NCI-H2196 treated with DMSO at 0.1 percent for 48 hours (cell line): ENCODE results near the gene ANKRD52.
A peak's percentile ranks its signal among the peaks of the same experiment; 100 is the strongest.
"Not testable (repeated sequence)": the region's sequence is repeated elsewhere in the genome, so short reads cannot be mapped to it uniquely, and the experiment has no call there.

Experiments used
- DNase-seq: peaks from one replicate; lab custom pipeline; 2025; ENCODE audit not compliant: unreplicated experiment; lab: John Stamatoyannopoulos, UW

ANKRD52 gene

DNA sequence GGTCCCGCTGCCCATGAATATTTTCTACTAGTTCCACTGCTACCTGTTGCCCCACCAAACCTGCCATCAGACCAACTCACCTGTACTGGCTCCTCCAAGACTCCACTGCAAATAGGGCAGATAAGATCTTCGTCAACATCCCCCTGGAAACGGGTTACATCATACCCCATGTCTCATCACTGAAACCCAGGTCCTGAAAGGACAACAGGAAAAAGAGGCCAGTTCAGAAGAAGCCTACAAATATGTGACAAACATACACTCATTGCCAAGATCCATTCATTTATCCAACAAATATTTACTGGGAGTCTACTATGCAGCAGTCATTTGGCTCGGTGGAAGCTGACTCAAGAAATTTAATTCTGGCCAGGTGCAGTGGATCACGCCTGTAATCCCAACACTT lies 44.3 kb downstream of the ANKRD52 start:
- DNase-seq, result no peak

GRCh38 chr12:56212361-56212760 lies 45.8 kb downstream of the ANKRD52 start:
- no peak for DNase-seq

DNA sequence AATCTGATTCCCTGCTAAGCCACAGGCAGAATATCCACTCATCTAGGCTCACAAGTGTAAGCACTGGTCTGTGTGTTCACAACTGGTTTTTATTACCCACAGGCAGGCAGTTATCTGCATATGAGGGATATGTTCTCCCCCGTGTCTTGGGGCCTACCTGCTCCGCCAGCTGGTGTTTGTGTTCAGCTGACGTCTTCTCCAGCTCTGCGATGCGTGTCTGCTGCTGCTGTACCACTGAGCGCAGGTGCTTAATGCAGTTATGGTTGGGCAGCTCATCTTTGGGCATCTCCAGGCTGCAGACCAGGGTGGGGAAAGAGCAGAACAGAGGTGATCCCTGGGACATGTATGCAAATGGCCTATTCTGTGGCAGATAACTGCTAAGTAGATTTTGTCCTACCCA lies 50.2 kb downstream of the ANKRD52 start:
- no peak for DNase-seq

DNA sequence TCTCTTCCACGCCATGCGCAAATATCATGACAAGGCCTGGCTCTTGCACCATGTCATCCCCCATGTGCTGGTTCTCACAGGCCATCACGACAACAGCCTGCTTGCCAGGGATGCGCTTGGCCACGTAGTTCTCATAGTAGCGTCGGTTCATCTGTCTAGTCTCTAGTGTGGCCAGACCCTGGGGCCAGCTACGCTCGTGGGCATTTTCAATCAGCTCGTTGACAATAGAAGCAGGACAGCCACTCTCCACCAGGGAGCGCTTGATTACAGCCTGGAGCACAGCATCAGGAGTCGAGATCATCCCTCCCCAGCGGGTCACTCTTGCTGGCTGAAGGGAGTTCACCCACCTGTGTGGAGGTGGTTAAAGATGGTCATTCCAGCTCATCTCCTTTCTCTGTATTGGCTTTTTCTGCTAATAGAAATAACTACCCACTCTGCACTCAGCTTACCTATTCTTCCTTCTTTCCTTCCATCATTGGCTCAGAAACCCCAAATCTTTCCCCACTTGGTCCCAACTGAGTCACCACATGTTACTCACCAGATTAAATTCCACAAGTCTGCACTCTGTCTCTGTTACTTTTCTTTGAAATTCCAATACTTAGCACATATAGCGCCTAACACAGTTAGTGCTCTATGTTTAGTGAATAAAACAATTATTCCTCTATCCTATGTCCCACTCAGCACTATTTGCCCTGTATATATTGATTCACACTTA lies 51.6 kb downstream of the ANKRD52 start:
- DNase-seq, result no peak

DNA sequence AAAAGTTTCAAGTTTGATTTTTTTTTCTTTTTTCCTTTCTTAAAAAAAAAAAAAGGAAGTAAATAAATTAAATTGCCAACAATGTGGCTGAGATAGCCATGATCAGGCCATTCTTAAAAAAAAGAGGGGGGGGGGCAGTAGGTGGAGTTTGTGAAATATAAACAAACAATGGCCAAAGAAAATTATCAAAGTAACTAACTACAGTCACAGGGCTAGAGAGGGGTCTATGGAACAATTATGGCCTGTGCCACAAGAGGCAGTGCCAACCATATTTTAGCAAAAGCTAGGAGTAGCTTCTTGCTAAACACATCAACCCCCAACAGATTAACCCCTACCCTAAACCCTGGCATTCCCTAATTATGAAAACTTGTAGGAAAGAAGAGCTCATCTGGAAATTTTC lies 52.7 kb downstream of the ANKRD52 start:
- no peak for DNase-seq

GRCh38 chr12:56204275-56204674 lies 53.9 kb downstream of the ANKRD52 start:
- DNase-seq, result no peak

GRCh38 chr12:56202838-56203237 lies 55.3 kb downstream of the ANKRD52 start:
- DNase-seq, result no peak

DNA sequence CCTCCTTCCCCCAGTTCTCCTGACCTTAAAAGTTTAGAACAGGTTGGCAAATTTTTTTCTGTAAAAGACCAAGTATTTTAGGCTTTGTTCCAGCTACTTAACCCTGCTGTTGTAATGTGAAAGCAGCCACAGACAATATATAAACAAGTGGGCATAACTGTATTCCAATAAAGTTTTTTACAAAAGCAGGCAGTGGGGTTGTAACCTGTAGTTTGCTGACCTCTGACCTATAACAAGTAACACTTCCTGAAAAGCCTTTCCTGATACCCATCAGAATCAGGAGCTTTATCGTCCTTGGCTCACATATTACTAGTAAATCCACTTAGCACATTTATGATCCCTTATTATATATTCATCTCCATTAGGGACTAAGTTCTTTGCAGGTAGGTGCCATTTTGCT lies 55.8 kb downstream of the ANKRD52 start:
- DNase-seq, result no peak

- DNase-seq, result no peak
These were observed 59.3 kb downstream of the ANKRD52 start for GRCh38 chr12:56198836-56199235.

DNA sequence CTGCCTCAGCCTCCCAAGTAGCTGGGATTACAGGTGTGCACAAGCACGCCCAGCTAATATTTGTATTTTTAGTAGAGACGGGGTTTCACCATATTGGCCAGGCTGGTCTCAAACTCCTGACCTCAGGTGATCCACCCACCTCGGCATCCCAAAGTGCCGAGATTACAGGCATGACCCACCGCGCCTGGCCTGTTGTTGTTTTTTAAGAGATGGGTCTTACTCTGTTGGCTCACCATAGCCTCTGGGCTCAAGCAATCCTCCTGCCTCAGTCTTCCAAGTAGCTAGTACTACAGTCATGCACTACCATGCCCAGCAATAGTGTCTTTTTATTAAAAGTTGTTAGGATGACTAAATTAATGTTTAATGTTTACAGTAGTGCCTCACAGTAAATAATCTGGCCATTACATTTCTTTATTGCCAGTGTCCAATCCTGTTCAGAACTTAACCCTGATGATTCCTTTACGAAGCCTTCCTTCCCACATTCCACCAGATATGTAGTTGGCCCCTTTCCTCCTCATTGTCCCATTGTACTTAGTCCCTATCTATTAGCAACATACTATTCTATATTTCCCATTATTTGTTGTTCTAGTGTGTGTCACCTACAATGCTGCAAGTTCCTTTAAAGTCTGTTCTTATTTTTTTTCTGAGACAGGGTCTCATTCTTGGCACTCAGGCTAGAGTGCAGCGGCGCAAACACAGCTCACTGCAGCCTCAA lies 60.1 kb downstream of the ANKRD52 start:
- no peak for DNase-seq

GRCh38 chr12:56196818-56197550 lies 61.2 kb downstream of the ANKRD52 start:
- not testable (repeated sequence) for DNase-seq

GRCh38 chr12:56193025-56193578 lies 65.1 kb downstream of the ANKRD52 start:
- DNase-seq, result peak; percentile 67

- no peak for DNase-seq
These were observed 65.6 kb downstream of the ANKRD52 start for GRCh38 chr12:56192582-56192981.

- DNase-seq, result no peak
These were observed 67.5 kb downstream of the ANKRD52 start for GRCh38 chr12:56190695-56191155.

GRCh38 chr12:56189918-56190694 lies 68.1 kb downstream of the ANKRD52 start:
- peak; percentile 54 for DNase-seq

GRCh38 chr12:56189099-56189917 lies 68.9 kb downstream of the ANKRD52 start, which contains the start of gene SMARCC2:
Gene SMARCC2 (minus strand): TSS chr12:56189483. CDS start chr12:56189461, 22 bp downstream.
- DNase-seq, result peak; percentile 73

DNA sequence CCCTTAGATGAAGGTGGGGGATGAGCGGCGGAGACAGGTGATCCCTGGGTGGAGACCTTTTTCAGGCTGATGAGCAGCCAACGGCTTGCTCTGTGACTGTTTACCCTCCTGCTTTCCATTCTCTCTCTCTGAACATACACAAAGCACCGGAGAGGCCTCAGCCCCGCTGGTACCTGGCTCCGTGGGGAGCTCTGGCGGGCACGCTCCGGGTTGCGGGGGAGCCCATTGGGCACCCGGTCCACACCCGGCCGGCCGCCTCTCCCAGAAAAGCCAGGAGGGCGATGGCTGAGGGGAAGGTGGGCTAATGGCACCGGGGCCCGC lies 69.4 kb downstream of the ANKRD52 start:
- no peak for DNase-seq

GRCh38 chr12:56188131-56188777 lies 69.9 kb downstream of the ANKRD52 start:
- no peak for DNase-seq
